Measurements from ENCODE around the gene LMAN2. TPM values are rescaled to one million over a fixed set of nuclear protein-coding genes. Genes with fewer than 3 reads are reported as not detected.

Gene LMAN2
- total and polyA plus RNA-seq, 8 donors: 101 to 155 (median 108) TPM

GRCh38 chr5:177317959-177318377, 33.5 kb downstream of the LMAN2 start:
- Histone ChIP-seq H3K27me3 (no peaks in the 10 kb centered on the region), H3K27ac (no peak overlapping the region), H3K4me3 (no peak overlapping the region), H3K4me1 (peaks cover 0 to 20% of the 10 kb centered on the region in 2 donors), H3K36me3 (peaks cover 0 to 9% of the 10 kb centered on the region in 2 donors), H3K9me3 (no peaks in the 10 kb centered on the region)
- DNase-seq (peak in 2 of 4 donors; percentile 62 to 72), ATAC-seq (peak; percentile 86)
- intact Hi-C loops (cut with DNase I): no loop called here
- TF ChIP-seq CTCF (IDR thresholded peaks at IDR 0.05): peak; percentile 74 to 82

- ATAC-seq (no peak), DNase-seq (no peak)
- intact Hi-C loops (cut with DNase I): no loop called here
- Histone ChIP-seq H3K36me3 (peaks cover 0 to 9% of the 10 kb centered on the region in 2 donors), H3K4me3 (no peak overlapping the region), H3K27ac (no peak overlapping the region), H3K4me1 (peaks cover 5 to 38% of the 10 kb centered on the region in 2 donors), H3K27me3 (no peaks in the 10 kb centered on the region), H3K9me3 (no peaks in the 10 kb centered on the region)
- no peak for TF ChIP-seq CTCF (IDR thresholded peaks at IDR 0.05)
Measured at GRCh38 chr5:177316005-177316404, 35.5 kb downstream of the LMAN2 start.

- no peaks in the 10 kb centered on the region for H3K27me3 ChIP-seq
- H3K36me3 ChIP-seq: peaks cover 0 to 9% of the 10 kb centered on the region in 2 donors
- no peak for ATAC-seq
- no peaks in the 10 kb centered on the region for H3K9me3 ChIP-seq
- intact Hi-C loops (cut with DNase I): no loop called here
- no peak for TF ChIP-seq CTCF (IDR thresholded peaks at IDR 0.05)
- peaks cover 11 to 38% of the 10 kb centered on the region in 2 donors for H3K4me1 ChIP-seq
- H3K4me3 ChIP-seq: no peak overlapping the region
- DNase-seq: no peak
- H3K27ac ChIP-seq: no peak overlapping the region
Measured at GRCh38 chr5:177315411-177315810, 36.1 kb downstream of the LMAN2 start.

- TF ChIP-seq CTCF (IDR thresholded peaks at IDR 0.05): no peak
- intact Hi-C loops (cut with DNase I): no loop called here
- peaks cover 0 to 6% of the 10 kb centered on the region in 2 donors for H3K36me3 ChIP-seq
- H3K9me3 ChIP-seq: no peaks in the 10 kb centered on the region
- H3K27ac ChIP-seq: no peak overlapping the region
- DNase-seq (no peak), ATAC-seq (no peak)
- no peak overlapping the region for H3K4me3 ChIP-seq
- peaks cover 11 to 38% of the 10 kb centered on the region in 2 donors for H3K4me1 ChIP-seq
- no peaks in the 10 kb centered on the region for H3K27me3 ChIP-seq
Measured at GRCh38 chr5:177314376-177315342, 36.8 kb downstream of the LMAN2 start.

- Histone ChIP-seq H3K4me1 (peaks cover 11 to 45% of the 10 kb centered on the region in 2 donors), H3K27ac (no peak overlapping the region), H3K9me3 (no peaks in the 10 kb centered on the region), H3K27me3 (no peaks in the 10 kb centered on the region), H3K36me3 (peaks cover 0 to 6% of the 10 kb centered on the region in 2 donors), H3K4me3 (no peak overlapping the region)
- no peak for TF ChIP-seq CTCF (IDR thresholded peaks at IDR 0.05)
- DNase-seq: no peak
- ATAC-seq: no peak
- intact Hi-C loops (cut with DNase I): no loop called here
Measured at GRCh38 chr5:177313561-177314259, 37.8 kb downstream of the LMAN2 start.
